Measurements from ENCODE around the gene MBTPS1. TPM values are rescaled to one million over a fixed set of nuclear protein-coding genes. Genes with fewer than 3 reads are reported as not detected.

MBTPS1 gene
- total and polyA plus RNA-seq, 12 donors: 61.5 to 132 (median 83.6) TPM

DNA sequence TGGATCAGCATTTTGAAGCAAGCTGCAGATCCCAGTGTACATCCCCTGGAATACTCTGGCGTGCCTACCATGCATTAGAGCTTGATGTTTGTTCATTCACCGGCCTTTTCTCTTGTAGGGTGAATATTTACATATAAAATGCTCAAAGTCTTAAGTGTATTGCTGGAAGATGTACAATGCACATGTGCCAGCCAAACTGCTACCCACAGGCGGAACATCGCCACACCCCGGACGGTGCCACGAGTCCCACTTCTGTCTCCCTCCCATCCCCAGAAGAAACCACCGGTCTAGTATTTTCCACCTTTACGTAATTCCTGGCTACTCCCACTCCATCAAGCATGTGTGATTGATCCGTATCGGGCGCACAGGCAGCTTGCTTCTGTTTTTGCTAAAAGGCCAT is 78.3 kb downstream of the MBTPS1 start:
- Histone ChIP-seq H3K4me3 (no peak overlapping the region), H3K4me1 (replicated peaks in 1 of 2) (peaks cover 0 to under 1% of the 10 kb centered on the region in 2 donors), H3K27me3 (no peaks in the 10 kb centered on the region), H3K36me3 (replicated peaks in 1 of 2) (no peaks in the 10 kb centered on the region), H3K27ac (no peak overlapping the region), H3K9me3 (replicated peaks in 1 of 3) (no peaks in the 10 kb centered on the region)
- TF ChIP-seq, protein P1, sequence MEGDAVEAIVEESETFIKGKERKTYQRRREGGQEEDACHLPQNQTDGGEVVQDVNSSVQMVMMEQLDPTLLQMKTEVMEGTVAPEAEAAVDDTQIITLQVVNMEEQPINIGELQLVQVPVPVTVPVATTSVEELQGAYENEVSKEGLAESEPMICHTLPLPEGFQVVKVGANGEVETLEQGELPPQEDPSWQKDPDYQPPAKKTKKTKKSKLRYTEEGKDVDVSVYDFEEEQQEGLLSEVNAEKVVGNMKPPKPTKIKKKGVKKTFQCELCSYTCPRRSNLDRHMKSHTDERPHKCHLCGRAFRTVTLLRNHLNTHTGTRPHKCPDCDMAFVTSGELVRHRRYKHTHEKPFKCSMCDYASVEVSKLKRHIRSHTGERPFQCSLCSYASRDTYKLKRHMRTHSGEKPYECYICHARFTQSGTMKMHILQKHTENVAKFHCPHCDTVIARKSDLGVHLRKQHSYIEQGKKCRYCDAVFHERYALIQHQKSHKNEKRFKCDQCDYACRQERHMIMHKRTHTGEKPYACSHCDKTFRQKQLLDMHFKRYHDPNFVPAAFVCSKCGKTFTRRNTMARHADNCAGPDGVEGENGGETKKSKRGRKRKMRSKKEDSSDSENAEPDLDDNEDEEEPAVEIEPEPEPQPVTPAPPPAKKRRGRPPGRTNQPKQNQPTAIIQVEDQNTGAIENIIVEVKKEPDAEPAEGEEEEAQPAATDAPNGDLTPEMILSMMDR (IDR thresholded peaks at IDR 0.05): no peak
- no peak for TF ChIP-seq POLR2A (IDR thresholded peaks at IDR 0.05)
- intact Hi-C loops (cut with DNase I): no loop called here
- DNase-seq: no peak
- WGBS, 4 donors: 91 to 94% (median 93%) methylated on average over 12 of the region's 12 CpGs

DNA sequence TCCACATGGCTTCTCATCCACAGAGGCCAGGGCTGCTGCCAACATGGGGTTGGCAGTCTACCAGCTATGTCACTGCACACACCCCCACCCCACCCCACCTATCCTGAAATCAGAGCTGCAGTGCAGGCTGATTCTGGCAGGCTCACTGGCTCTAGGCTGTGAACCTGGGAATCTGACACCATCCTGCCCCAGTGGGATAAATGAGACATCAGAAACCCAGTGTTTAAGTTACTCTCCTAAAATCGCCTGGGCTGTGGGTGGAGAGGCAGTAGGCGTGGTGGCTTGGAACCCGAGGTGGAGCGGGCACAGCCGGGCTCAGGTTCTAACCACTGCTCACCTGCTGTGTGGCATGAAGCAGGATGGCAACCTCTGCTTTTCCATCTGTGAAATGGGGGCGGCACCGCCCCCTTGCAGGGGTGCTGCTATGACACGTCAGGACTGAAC is 79.7 kb downstream of the MBTPS1 start:
- DNase-seq: no peak
- intact Hi-C loops (cut with DNase I): no loop called here
- Histone ChIP-seq H3K36me3 (replicated peaks in 1 of 2) (no peaks in the 10 kb centered on the region), H3K4me1 (replicated peaks in 1 of 2) (no peaks in the 10 kb centered on the region), H3K27ac (no peak overlapping the region), H3K9me3 (replicated peaks in 1 of 3) (no peaks in the 10 kb centered on the region), H3K27me3 (no peaks in the 10 kb centered on the region), H3K4me3 (no peak overlapping the region)
- TF ChIP-seq, protein P1 (IDR thresholded peaks at IDR 0.05): no peak
- no peak for TF ChIP-seq POLR2A (IDR thresholded peaks at IDR 0.05)
- 77 to 91% (median 88%) methylated on average over 2 to 8 of the region's 8 CpGs for WGBS, 4 donors

DNA sequence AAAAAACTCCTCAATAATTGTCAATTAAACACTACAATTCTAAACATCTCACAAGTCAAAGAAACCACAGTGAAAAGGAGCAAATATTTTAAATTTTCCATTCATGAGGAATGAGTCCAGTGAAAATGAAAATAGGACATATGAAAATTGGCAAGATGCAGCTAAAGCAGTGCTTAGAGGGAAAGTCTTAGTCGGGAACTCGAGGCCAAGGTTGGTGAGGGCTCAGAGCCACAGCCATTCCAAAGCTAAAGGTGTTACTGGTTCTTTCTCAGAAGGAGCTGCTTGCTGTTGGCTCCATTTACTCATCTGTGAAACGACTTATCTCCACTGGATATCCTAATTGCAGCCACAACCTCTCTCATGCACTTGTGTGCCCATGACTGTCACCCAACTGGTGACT is 80.6 kb downstream of the MBTPS1 start:
- H3K4me3 ChIP-seq: no peak overlapping the region
- H3K9me3 ChIP-seq (replicated peaks in 1 of 3): no peaks in the 10 kb centered on the region
- no peaks in the 10 kb centered on the region for H3K27me3 ChIP-seq
- H3K27ac ChIP-seq: no peak overlapping the region
- TF ChIP-seq POLR2A (IDR thresholded peaks at IDR 0.05): no peak
- TF ChIP-seq, protein P1 (IDR thresholded peaks at IDR 0.05): no peak
- no peaks in the 10 kb centered on the region for H3K4me1 ChIP-seq (replicated peaks in 1 of 2)
- WGBS, 4 donors: 49 to 86% (median 53%) methylated on average over 3 of the region's 3 CpGs
- no peak for DNase-seq
- intact Hi-C loops (cut with DNase I): no loop called here
- no peaks in the 10 kb centered on the region for H3K36me3 ChIP-seq (replicated peaks in 1 of 2)

DNA sequence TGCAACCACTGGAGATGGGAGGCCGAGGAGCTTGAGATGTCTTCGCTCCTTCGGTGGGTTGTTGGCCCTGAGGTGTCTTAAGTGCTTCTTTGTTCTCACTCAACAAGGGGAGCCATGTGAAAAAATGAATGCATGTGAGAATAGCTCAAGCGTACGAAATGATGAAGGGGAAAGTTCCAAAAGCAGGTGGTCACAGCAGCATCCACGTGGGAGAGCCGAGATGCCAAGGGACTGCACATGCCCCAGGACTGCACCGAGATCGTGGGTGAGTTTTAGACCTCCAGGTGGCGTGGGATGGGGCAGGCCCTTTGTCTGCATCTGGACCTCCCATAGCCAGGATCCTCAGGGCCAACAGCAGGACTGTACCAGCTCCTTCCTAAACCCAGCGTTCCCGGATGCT is 82.2 kb downstream of the MBTPS1 start:
- Histone ChIP-seq H3K9me3 (replicated peaks in 1 of 3) (no peaks in the 10 kb centered on the region), H3K36me3 (replicated peaks in 1 of 2) (no peaks in the 10 kb centered on the region), H3K4me1 (replicated peaks in 1 of 2) (no peaks in the 10 kb centered on the region), H3K27me3 (no peaks in the 10 kb centered on the region), H3K27ac (no peak overlapping the region), H3K4me3 (no peak overlapping the region)
- no peak for TF ChIP-seq POLR2A (IDR thresholded peaks at IDR 0.05)
- TF ChIP-seq, protein P1 (IDR thresholded peaks at IDR 0.05): no peak
- WGBS, 4 donors: 87 to 94% (median 90%) methylated on average over 12 of the region's 12 CpGs
- intact Hi-C loops (cut with DNase I): no loop called here
- no peak for DNase-seq

Data from adrenal gland (tissue), 12 donors.